Islet of Langerhans (tissue), 1 donor: ENCODE results near the gene LMTK2.

Source experiments
- FAIRE-seq: peaks from one replicate; lab custom pipeline; 2011; peaks lifted over from hg19 to GRCh38; lab: Jason Lieb, UNC

The LMTK2 gene

DNA sequence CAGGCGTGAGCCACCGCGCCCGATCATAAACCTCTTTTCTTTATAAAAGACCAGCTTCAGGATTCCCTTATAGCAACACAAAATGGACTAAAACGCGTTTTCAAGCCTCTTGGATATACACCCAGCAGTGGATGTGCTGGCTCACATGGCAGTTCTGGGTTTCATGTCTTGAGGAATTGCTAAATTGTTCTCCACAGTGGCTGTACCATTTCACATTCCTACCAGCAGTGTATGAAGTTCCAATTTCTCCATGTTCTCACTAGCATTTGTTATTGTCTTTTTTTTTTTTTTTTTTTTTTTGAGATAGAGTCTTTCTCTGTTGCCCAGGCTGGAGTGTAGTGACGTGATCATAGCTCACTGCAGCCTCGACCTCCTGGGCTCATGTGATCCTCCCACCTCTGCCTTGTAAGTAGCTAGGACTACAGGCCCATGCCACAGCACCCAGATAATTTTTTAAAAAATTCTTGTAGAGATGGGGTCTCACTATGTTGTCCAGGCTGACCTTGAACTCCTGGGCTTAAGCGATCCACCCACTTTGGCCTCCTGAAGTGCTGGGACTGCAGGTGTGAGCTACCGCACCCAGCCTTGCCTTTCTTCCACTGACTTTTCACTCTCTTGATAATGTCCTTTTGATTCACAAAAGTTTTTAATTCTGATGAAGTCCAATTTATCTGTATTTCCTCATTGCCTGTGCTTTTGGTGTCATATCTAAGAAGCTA is 127.9 kb downstream of the LMTK2 start:
- FAIRE-seq = no peak

GRCh38 chr7:98235901-98236300 is 129.2 kb downstream of the LMTK2 start:
- no peak for FAIRE-seq

DNA sequence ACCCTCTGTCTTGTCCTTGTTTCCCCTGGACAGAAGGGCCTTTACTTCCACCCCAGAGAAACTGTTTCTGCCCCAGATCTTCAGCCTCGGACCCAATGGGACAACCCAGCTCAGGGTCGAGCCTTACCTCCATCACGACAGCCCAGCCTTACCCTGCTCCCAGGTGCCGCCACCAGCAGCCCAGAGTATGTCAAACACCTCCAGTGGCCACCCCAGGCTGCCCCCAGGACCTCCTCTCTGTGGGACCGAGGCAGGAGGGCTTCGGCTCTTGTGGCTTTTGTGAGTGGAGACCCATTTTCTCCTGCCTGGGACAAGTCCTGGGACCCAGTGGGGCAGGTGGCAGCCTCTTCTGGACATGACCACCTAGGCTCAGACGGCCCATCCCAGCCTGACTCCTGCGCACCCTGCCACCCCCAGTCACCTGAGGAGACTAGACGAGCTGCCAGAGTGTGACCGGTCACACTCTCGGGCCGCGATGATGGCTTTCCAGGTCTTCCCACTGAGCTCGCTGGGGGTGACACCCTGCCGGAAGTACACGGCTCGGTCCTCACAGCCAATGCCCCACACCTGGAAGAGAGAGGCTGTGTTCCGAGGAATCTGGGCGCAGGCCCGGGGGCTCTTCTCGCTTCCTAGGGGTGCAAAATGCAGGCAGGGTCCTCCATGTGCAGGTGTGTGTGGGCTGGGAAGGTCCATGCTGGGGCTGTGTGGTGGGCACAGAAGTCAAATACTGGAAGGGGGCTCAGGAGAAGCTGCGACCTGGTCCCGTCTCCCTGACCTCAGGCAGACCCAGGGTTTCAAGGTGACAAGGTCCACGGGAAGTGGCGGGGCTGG is 129.9 kb downstream of the LMTK2 start:
- no peak for FAIRE-seq

- FAIRE-seq = no peak
Observed at GRCh38 chr7:98238076-98238475, 131.4 kb downstream of the LMTK2 start.

DNA sequence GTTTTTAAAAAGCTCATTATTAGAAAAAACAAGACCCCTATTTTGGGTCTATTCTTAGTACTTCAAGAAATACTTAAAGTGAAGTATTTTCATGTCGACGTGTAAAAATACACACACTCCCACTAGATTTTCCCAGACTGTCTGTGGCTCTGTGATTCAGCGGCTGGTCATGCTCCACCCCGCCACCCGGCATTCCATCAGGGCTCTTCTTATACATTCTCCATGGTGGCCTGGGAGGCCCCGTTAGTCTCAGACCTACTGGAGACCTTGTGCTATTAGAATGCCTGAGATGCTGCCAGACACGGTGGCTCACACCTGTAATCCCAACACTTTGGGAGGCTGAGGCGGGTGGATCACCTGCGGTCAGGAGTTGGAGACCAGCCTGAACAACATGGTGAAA is 132.3 kb downstream of the LMTK2 start:
- FAIRE-seq = no peak

- FAIRE-seq = no peak
Observed at GRCh38 chr7:98240961-98241673, 134.5 kb downstream of the LMTK2 start.

GRCh38 chr7:98241674-98242241 is 135.1 kb downstream of the LMTK2 start:
- FAIRE-seq = no peak

- no peak for FAIRE-seq
Observed at GRCh38 chr7:98242342-98242741, 135.7 kb downstream of the LMTK2 start.

DNA sequence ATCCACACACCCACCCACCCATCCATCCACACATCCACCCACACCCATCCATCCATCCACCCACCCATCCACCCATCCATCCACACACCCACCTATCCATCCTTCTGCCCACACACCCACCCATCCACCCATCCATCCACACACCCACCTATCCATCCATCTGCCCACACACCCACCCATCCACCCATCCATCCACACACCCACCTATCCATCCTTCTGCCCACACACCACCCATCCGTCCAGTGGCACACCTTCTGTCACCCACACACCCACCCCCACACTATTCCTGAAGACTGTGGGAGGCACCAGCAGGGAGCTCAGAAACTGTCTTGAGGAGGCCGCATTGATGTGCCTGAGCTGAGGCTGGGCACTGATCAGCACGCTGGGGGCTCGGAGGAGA is 136.3 kb downstream of the LMTK2 start:
- no peak for FAIRE-seq

DNA sequence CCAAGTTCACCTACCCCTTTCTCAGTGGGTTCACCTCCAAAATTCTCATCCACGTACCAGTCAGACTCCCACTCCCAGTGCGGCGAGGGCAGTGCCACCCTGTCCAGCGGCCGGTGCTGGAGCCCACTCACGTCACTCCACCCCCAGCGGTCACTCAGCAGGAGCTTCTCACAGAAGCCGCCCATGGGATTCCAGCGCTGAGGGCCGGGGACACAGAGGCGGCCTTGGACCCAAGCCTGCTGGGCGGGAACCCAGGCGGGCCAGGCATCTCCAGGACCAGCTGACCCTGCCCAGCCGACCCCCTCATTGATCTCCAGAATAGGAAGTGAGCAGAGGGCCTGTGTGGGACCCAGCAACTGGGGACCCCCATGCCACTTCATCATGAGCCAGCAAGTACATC is 138.2 kb downstream of the LMTK2 start:
- FAIRE-seq = no peak

GRCh38 chr7:98248156-98248555 is 141.5 kb downstream of the LMTK2 start:
- FAIRE-seq = no peak

DNA sequence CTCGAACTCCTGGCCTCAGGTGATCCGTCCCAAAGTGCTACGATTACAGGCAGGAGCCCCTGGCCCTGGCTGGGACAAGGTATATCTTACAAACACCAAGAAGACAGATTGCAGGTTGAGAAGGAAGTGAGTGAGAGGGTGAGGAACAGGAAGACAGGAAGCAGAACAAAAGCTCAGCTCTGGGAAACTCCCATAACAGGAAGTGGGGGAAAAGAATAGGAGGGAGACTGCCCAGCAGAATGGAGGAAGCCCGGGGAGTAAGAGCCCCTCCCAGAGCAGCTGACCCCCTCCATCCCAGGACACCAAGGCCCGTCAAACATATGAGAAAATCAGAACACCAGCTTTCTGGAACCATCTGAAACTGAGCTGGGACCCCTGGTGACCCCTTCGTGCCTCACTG is 142.4 kb downstream of the LMTK2 start:
- no peak for FAIRE-seq

DNA sequence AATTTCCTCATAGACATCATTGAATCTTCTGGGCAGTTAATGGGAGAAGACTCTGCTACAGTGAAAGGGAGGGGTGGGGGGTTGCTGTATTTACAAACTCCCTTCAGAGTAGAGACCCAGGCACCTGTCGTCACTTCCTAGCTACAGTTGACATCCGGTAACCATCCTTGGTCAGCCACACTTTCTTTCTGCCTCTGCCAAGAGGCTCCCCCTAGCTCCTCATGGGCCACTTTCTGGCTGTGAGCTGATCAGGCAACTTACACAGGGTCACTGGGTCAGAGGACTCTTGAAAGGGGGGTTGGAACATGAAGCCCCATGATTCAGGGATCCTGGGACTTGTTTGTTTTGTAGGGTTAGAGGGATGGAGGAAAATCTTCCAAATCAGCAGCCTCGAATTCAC is 144.1 kb downstream of the LMTK2 start:
- no peak for FAIRE-seq

DNA sequence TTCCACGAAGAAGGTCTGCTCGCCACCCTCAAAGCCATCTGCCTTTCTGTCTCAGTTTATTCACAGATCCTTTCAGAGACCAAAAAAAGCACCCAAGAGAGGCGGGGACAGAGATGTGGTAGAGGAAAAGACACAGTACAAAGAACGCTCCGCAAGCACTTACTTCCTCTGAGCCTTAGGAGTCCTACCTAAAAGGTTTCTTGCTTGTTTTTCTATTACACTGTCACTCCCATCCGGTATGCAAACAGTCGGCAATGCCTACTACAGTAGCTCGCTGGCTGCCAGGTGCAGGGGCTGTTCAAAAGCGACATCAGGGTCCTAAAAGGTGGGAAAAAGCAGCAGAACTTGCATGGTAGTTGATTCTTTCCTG is 144.6 kb downstream of the LMTK2 start:
- no peak for FAIRE-seq

DNA sequence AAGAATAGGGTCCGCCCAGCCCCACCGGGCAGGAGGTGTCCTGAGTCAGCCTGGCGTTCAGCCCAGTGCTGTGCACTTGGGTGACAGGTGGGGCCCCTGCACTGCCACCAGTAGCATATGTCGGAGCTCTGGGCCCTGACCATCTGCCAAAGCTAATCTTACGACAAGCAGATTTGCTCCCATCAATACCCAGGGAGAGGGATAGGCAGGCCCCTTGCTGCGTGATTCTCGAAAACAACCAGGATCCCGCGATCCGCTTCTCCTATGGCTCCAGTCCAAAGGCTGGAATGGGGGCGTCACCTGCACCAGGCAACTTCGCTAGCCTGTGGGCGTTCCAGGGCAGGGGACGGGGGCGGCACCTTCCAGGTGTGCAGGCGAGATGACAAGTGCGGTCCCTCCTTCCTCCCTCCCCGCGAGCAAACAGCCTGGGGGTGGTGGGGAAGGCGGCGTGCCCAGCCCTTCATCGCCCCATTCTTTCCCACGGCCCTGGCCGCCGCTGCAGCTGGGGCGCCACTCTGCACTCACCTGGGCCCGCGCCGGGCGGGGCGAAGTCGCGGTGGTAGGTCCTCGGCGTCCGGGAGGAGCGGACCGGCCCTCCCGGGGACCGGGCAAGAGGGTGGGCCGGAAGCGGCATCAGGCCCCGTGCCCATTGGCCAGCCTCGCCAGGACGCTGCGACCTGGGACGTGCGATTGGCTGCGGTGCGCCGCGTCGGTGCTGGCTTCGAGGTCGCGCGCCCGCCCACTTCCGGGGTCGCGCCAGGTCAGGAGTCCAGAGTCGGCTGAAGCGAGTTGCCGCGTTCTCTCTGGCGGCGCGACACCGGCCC is 145.2 kb downstream of the LMTK2 start, which contains the start of gene TECPR1:
Gene TECPR1 (minus strand): TSS at position 632 of the 824 bp plus-strand sequence. CDS start 6,086 bp downstream, outside the sequence.
- no peak for FAIRE-seq

- no peak for FAIRE-seq
Observed at GRCh38 chr7:98252425-98253054, 145.9 kb downstream of the LMTK2 start.

DNA sequence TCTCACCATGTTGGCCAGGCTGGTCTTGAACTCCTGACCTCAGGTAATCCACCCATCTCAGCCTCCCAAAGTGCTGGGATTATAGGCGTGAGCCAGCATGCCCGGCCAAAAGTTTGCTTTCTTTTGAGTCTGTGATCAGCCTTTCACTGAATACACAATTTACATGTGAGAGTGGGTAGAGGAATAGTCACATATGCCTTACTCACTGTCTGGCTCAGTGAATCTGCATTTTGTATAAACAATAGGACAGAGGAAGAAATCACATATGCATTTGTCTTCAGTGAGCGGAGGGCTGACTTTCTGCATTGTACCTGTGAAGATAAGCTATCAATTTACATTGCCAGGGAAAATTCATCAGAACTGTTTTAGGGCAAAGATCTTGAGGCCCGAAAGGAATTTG is 147.9 kb downstream of the LMTK2 start:
- FAIRE-seq = no peak

- no peak for FAIRE-seq
Observed at GRCh38 chr7:98254951-98255610, 148.4 kb downstream of the LMTK2 start.

GRCh38 chr7:98256431-98256830 is 149.8 kb downstream of the LMTK2 start:
- FAIRE-seq = no peak

- FAIRE-seq = no peak
Observed at GRCh38 chr7:98257701-98258100, 151.0 kb downstream of the LMTK2 start.
